WERI-Rb-1 (cell line): Measurements from ENCODE around the gene TBCK.

Experiments
- DNase-seq: peaks from one replicate; pipeline ENCODE4 v3.0.0-alpha.2; 2020
- H3K27ac ChIP-seq: fragments of 250-450 bp; sonication (Bioruptor Pico); 2 replicates; pipeline ENCODE4 v1.5.1; 2020; ENCODE audit warnings: mild to moderate bottlenecking, moderate library complexity
- H3K27me3 ChIP-seq: fragments of 250-450 bp; sonication (Bioruptor Pico); 2 replicates; pipeline ENCODE4 v1.5.1; 2021; ENCODE audit warnings: mild to moderate bottlenecking, low read depth, moderate library complexity; ENCODE audit not compliant: insufficient read depth, severe bottlenecking
- H3K36me3 ChIP-seq: fragments of 250-450 bp; sonication (Bioruptor Pico); 2 replicates; pipeline ENCODE4 v1.5.1; 2020; ENCODE audit warnings: mild to moderate bottlenecking, moderate library complexity
- H3K4me3 ChIP-seq: 2 replicates; pipeline ENCODE4 v1.5.1; 2011; ENCODE audit warnings: low read depth, mild to moderate bottlenecking, control low read depth, low read length
- H3K9me3 ChIP-seq: fragments of 250-450 bp; sonication (Bioruptor Pico); 2 replicates; pipeline ENCODE4 v1.5.1; 2021; ENCODE audit warnings: mild to moderate bottlenecking, moderate library complexity; ENCODE audit not compliant: severe bottlenecking
- CTCF ChIP-seq: IDR thresholded peaks from 2 replicates; pipeline ENCODE4 v1.5.1; 2011; ENCODE audit warnings: low read depth, mild to moderate bottlenecking, control low read depth, inconsistent platforms, low read length

The TBCK gene

GRCh38 chr4:105994841-105995501 lies 321.0 kb downstream of the TBCK start:
- no peaks in the 10 kb centered on the region for H3K36me3 ChIP-seq
- H3K27me3 ChIP-seq: no peaks in the 10 kb centered on the region
- H3K4me3 ChIP-seq: no peak overlapping the region
- H3K27ac ChIP-seq: no peak overlapping the region
- TF ChIP-seq CTCF: no peak
- DNase-seq: no peak
- no peaks in the 10 kb centered on the region for H3K9me3 ChIP-seq

- Histone ChIP-seq H3K4me3 (no peak overlapping the region), H3K36me3 (no peaks in the 10 kb centered on the region), H3K9me3 (no peaks in the 10 kb centered on the region), H3K27me3 (no peaks in the 10 kb centered on the region), H3K27ac (no peak overlapping the region)
- TF ChIP-seq CTCF: no peak
- DNase-seq: no peak
These were observed 321.9 kb downstream of the TBCK start for GRCh38 chr4:105994061-105994460.

- no peaks in the 10 kb centered on the region for H3K9me3 ChIP-seq
- no peaks in the 10 kb centered on the region for H3K27me3 ChIP-seq
- DNase-seq: no peak
- no peak overlapping the region for H3K27ac ChIP-seq
- no peaks in the 10 kb centered on the region for H3K36me3 ChIP-seq
- H3K4me3 ChIP-seq: no peak overlapping the region
- TF ChIP-seq CTCF: no peak
These were observed 323.2 kb downstream of the TBCK start for GRCh38 chr4:105992641-105993305.

GRCh38 chr4:105991726-105992125 lies 324.3 kb downstream of the TBCK start:
- no peak for TF ChIP-seq CTCF
- peak; percentile 13 for DNase-seq
- H3K9me3 ChIP-seq: no peaks in the 10 kb centered on the region
- no peak overlapping the region for H3K27ac ChIP-seq
- H3K36me3 ChIP-seq: no peaks in the 10 kb centered on the region
- no peaks in the 10 kb centered on the region for H3K27me3 ChIP-seq
- H3K4me3 ChIP-seq: no peak overlapping the region
